CD14-positive monocyte (primary cell): Measurements from ENCODE around the gene SMTNL1. TPM values are rescaled to one million over a fixed set of nuclear protein-coding genes. Genes with fewer than 3 reads are reported as not detected.

ENCODE experiments used
- DNase-seq, 3 donors: peaks; one replicate each; pipeline ENCODE4 v3.0.0-alpha.2; 2011 to 2022
- H2AFZ ChIP-seq: 2 replicates; pipeline ENCODE4 v1.6.0; 2012; ENCODE audit warnings: mild to moderate bottlenecking, low read depth, low read length, inconsistent platforms; ENCODE audit not compliant: insufficient read depth, poor library complexity, severe bottlenecking
- H3K27ac ChIP-seq, 2 donors: 1 replicate in 1 of 2; 2 replicates in 1 of 2; pipeline ENCODE4 v1.5.1; 2012 to 2013; ENCODE audit warnings: low read length in 2 of 2, control low read depth in 1 of 2, inconsistent platforms in 1 of 2, low read depth in 1 of 2, mild to moderate bottlenecking in 1 of 2
- H3K27me3 ChIP-seq, 2 donors: one replicate each; pipeline versions ENCODE4 v1.6.0 to v1.6.1; 2011 to 2013; ENCODE audit warnings: low read length in 2 of 2; ENCODE audit not compliant: control insufficient read depth in 2 of 2, insufficient read depth in 2 of 2
- H3K36me3 ChIP-seq, 2 donors: replicated peaks in 1 of 2; 1 replicate in 1 of 2; 2 replicates in 1 of 2; pipeline versions ENCODE4 v1.5.1 to v1.6.1; 2012 to 2013; ENCODE audit warnings: low read length in 2 of 2, control low read depth in 1 of 2, inconsistent platforms in 1 of 2, mild to moderate bottlenecking in 1 of 2; ENCODE audit not compliant: insufficient read depth in 2 of 2, control insufficient read depth in 1 of 2
- H3K4me1 ChIP-seq, 2 donors: 1 replicate in 1 of 2; 2 replicates in 1 of 2; pipeline versions ENCODE4 v1.5.1 to v1.6.1; 2012 to 2013; ENCODE audit warnings: low read length in 2 of 2, control low read depth in 1 of 2, inconsistent platforms in 1 of 2, mild to moderate bottlenecking in 1 of 2, moderate library complexity in 1 of 2; ENCODE audit not compliant: insufficient read depth in 2 of 2, control insufficient read depth in 1 of 2
- H3K4me2 ChIP-seq: replicated peaks from 2 replicates; pipeline ENCODE3; 2012; ENCODE audit warnings: low read length, moderate library complexity, mild to moderate bottlenecking; ENCODE audit not compliant: poor library complexity, severe bottlenecking; ENCODE audit errors: extremely low read depth
- H3K4me3 ChIP-seq, 3 experiments: fragments of 200-600 bp in 1 of 3; sonication (generic) in 1 of 3; replicated peaks in 1 of 3; 1 replicate in 2 of 3; 2 replicates in 1 of 3; pipeline ENCODE4 v1.5.1; 2011 to 2013; ENCODE audit warnings: low read length in 3 of 3, mild to moderate bottlenecking in 3 of 3, control low read depth in 2 of 3, low read depth in 2 of 3, inconsistent platforms in 1 of 3, moderate library complexity in 1 of 3
- H3K79me2 ChIP-seq: 2 replicates; pipeline ENCODE4 v1.6.0; 2012; ENCODE audit warnings: mild to moderate bottlenecking, control low read depth, inconsistent platforms, low read length, moderate library complexity; ENCODE audit not compliant: insufficient read depth
- H3K9ac ChIP-seq: 2 replicates; pipeline ENCODE4 v1.6.0; 2017; ENCODE audit warnings: low read length, mild to moderate bottlenecking; ENCODE audit not compliant: insufficient read depth, poor library complexity, severe bottlenecking
- H3K9me3 ChIP-seq, 2 donors: replicated peaks in 1 of 2; 1 replicate in 1 of 2; 2 replicates in 1 of 2; pipeline versions ENCODE4 v1.5.1 to v1.6.1; 2012 to 2013; ENCODE audit warnings: low read length in 2 of 2, control low read depth in 1 of 2; ENCODE audit not compliant: control insufficient read depth in 1 of 2, insufficient read depth in 1 of 2
- H4K20me1 ChIP-seq: 2 replicates; pipeline ENCODE4 v1.6.0; 2012; ENCODE audit warnings: mild to moderate bottlenecking, low read length, control low read depth, moderate library complexity; ENCODE audit not compliant: insufficient read depth
- H3K27ac Mint-ChIP-seq, 7 donors: one replicate each; pipeline ENCODE4 v1.8.0; 2020; ENCODE audit warnings: mild to moderate bottlenecking in 7 of 7, mixed read lengths in 7 of 7, moderate library complexity in 6 of 7, inconsistent platforms in 2 of 7
- H3K27me3 Mint-ChIP-seq, 3 donors: one replicate each; pipeline ENCODE4 v1.8.0; 2021 to 2022; ENCODE audit warnings: low read depth in 3 of 3, mild to moderate bottlenecking in 3 of 3, mixed read lengths in 3 of 3, moderate library complexity in 3 of 3, inconsistent platforms in 1 of 3
- H3K36me3 Mint-ChIP-seq, 2 donors: one replicate each; pipeline ENCODE4 v1.8.0; 2020; ENCODE audit warnings: mixed read lengths in 2 of 2, inconsistent platforms in 1 of 2, mild to moderate bottlenecking in 1 of 2
- H3K4me1 Mint-ChIP-seq: one replicate; pipeline ENCODE4 v1.8.0; 2020; ENCODE audit warnings: mild to moderate bottlenecking, mixed read lengths
- H3K4me3 Mint-ChIP-seq, 2 donors: one replicate each; pipeline ENCODE4 v1.8.0; 2020; ENCODE audit warnings: mild to moderate bottlenecking in 2 of 2, mixed read lengths in 2 of 2, moderate library complexity in 1 of 2
- H3K9me3 Mint-ChIP-seq, 7 donors: one replicate each; pipeline ENCODE4 v1.8.0; 2020 to 2022; ENCODE audit warnings: mixed read lengths in 7 of 7, mild to moderate bottlenecking in 6 of 7, moderate library complexity in 6 of 7, inconsistent platforms in 2 of 7
- CTCF ChIP-seq: fragments of 200-600 bp; IDR thresholded peaks from one replicate; pipeline ENCODE4 v1.8.0; 2022; ENCODE audit warnings: antibody characterized with exemption, mild to moderate bottlenecking
- WGBS: methylation state at CpG from one replicate; pipeline ENCODE4 v1.1.5; 2013; ENCODE audit warnings: missing lambda C conversion rate; ENCODE audit not compliant: insufficient coverage; 5-methylcytosine and 5-hydroxymethylcytosine counted together
- intact Hi-C, 2 donors: fragments of 100-400 bp; cut with micrococcal nuclease; formaldehyde crosslinking; loops; one replicate each; pipeline versions ENCODE4 v1.15.0 to v1.15.1; 2023
- polyA plus RNA-seq, 3 donors: library from polyadenylated mRNA; depleted of rRNA in 1 of 3; unstranded in 2 of 3; stranded (reverse) in 1 of 3; fragments of 300-500 nt in 2 of 3; fragments of >200 nt in 1 of 3; fragmentation: Illumina TruSeq in 2 of 3; gene quantifications; 1 replicate in 2 of 3; 2 replicates in 1 of 3; pipeline ENCODE4 v1.2.3, GENCODE V29; 2012 to 2021

Gene SMTNL1
- polyA plus RNA-seq, 3 donors: not detected

GRCh38 chr11:57566005-57566904, 28.9 kb downstream of the SMTNL1 start:
- Histone ChIP-seq H3K27ac (peak overlapping the region; percentile 63 to 93), H3K79me2 (peaks cover 61% of the 10 kb centered on the region), H3K27me3 (no peaks in the 10 kb centered on the region), H3K4me1 (peaks cover 32 to 44% of the 10 kb centered on the region in 2 donors), H3K4me2 (peak overlapping the region; percentile 96), H3K4me3 (peak overlapping the region; percentile 69 to 100 (median 98)), H3K36me3 (peaks cover 9 to 15% of the 10 kb centered on the region in 2 donors), H4K20me1 (peaks cover 31% of the 10 kb centered on the region), H2AFZ (peak overlapping the region; percentile 98), H3K9ac (peak overlapping the region; percentile 76), H3K9me3 (no peaks in the 10 kb centered on the region)
- TF ChIP-seq CTCF: no peak
- Mint-ChIP-seq H3K4me1 (peaks cover 45% of the 10 kb centered on the region), H3K9me3 (no peaks in the 10 kb centered on the region), H3K36me3 (peaks cover 7 to 21% of the 10 kb centered on the region in 2 donors), H3K27ac (peak overlapping the region; percentile 84 to 95 (median 93)), H3K4me3 (peak overlapping the region; percentile 95 to 98), H3K27me3 (no peaks in the 10 kb centered on the region)
- 0% methylated on average over 2 of the region's 4 CpGs for WGBS
- peak; percentile 50 to 79 (median 77) for DNase-seq
- intact Hi-C loops: loop anchor here (2.0 to 5.0 kb wide), 3 partner anchors 81 to 236 kb away; partner anchors contain the start of gene ZDHHC5 (in 1 of the 2)

GRCh38 chr11:57566905-57567514, 29.6 kb downstream of the SMTNL1 start:
- WGBS: 2% methylated on average over 7 of the region's 15 CpGs
- H3K9ac ChIP-seq: peak overlapping the region; percentile 76
- Mint-ChIP-seq H3K9me3 (no peaks in the 10 kb centered on the region), H3K36me3 (peaks cover 7 to 16% of the 10 kb centered on the region in 2 donors), H3K27ac (peak overlapping the region; percentile 84 to 95 (median 93)), H3K4me1 (peaks cover 53% of the 10 kb centered on the region), H3K27me3 (peaks cover 0 to under 1% (median 0%) of the 10 kb centered on the region in 3 donors), H3K4me3 (peak overlapping the region; percentile 95 to 98)
- TF ChIP-seq CTCF: no peak
- H2AFZ ChIP-seq: peak overlapping the region; percentile 98
- DNase-seq: peak; percentile 8 to 20 (median 14)
- peak overlapping the region; percentile 69 to 100 (median 98) for H3K4me3 ChIP-seq
- peaks cover 39 to 51% of the 10 kb centered on the region in 2 donors for H3K4me1 ChIP-seq
- H3K79me2 ChIP-seq: peaks cover 53% of the 10 kb centered on the region
- intact Hi-C loops: loop anchor here (2.0 to 5.0 kb wide), 3 partner anchors 80 to 235 kb away; partner anchors contain the start of gene ZDHHC5 (in 1 of the 2)
- H3K9me3 ChIP-seq: no peaks in the 10 kb centered on the region
- H3K27me3 ChIP-seq: no peaks in the 10 kb centered on the region
- H3K4me2 ChIP-seq: peak overlapping the region; percentile 96
- H3K27ac ChIP-seq: peak overlapping the region; percentile 63 to 93
- H3K36me3 ChIP-seq: peaks cover 7 to 8% of the 10 kb centered on the region in 2 donors
- H4K20me1 ChIP-seq: peaks cover 23% of the 10 kb centered on the region
